Glutamatergic neuron (in vitro differentiated cells): ENCODE data around the gene OR52L1. TPM values are rescaled to one million over a fixed set of nuclear protein-coding genes. Genes with fewer than 3 reads are reported as not detected.

Experiments used
- DNase-seq: peaks from one replicate; pipeline ENCODE4 v3.0.0; 2022
- H3K27ac Mint-ChIP-seq: one replicate; pipeline ENCODE4 v1.8.0; 2020; ENCODE audit warnings: mild to moderate bottlenecking, mixed read lengths, inconsistent platforms; ENCODE audit not compliant: unreplicated experiment
- H3K27me3 Mint-ChIP-seq: one replicate; pipeline ENCODE4 v1.8.0; 2020; ENCODE audit warnings: mild to moderate bottlenecking, moderate library complexity, mixed read lengths, inconsistent platforms; ENCODE audit not compliant: unreplicated experiment
- H3K36me3 Mint-ChIP-seq: one replicate; pipeline ENCODE4 v1.8.0; 2020; ENCODE audit warnings: mild to moderate bottlenecking, mixed read lengths, inconsistent platforms; ENCODE audit not compliant: unreplicated experiment
- H3K4me1 Mint-ChIP-seq: one replicate; pipeline ENCODE4 v1.8.0; 2020; ENCODE audit warnings: mild to moderate bottlenecking, low read depth, mixed read lengths, inconsistent platforms; ENCODE audit not compliant: unreplicated experiment
- H3K4me3 Mint-ChIP-seq: one replicate; pipeline ENCODE4 v1.8.0; 2020; ENCODE audit warnings: mild to moderate bottlenecking, mixed read lengths, inconsistent platforms; ENCODE audit not compliant: unreplicated experiment
- H3K9me3 Mint-ChIP-seq: one replicate; pipeline ENCODE4 v1.8.0; 2020; ENCODE audit warnings: mild to moderate bottlenecking, moderate library complexity, mixed read lengths, inconsistent platforms; ENCODE audit not compliant: unreplicated experiment
- CTCF ChIP-seq: fragments of 200-600 bp; sonication (generic); IDR thresholded peaks from one replicate; pipeline ENCODE4 v1.5.0; 2021; ENCODE audit not compliant: partially characterized antibody, unreplicated experiment
- total RNA-seq: library from RNA; stranded (reverse); fragmentation: NEBNext Ultra II Directional; extraction: Animal tissue kit (Norgen Biotek cat#: 25700); gene quantifications from one replicate; pipeline ENCODE4 v1.2.1, GENCODE V29; 2021; ENCODE audit not compliant: unreplicated experiment

The OR52L1 gene
- total RNA-seq, 1 donor from 2014 or later = not detected

- no peaks in the 10 kb centered on the region for H3K27me3 Mint-ChIP-seq
- no peaks in the 10 kb centered on the region for H3K9me3 Mint-ChIP-seq
- no peak overlapping the region for H3K4me3 Mint-ChIP-seq
Measured at GRCh38 chr11:5955586-5955985, 31.2 kb downstream of the OR52L1 start.

GRCh38 chr11:5941951-5942350 is 44.8 kb downstream of the OR52L1 start, which contains the start of gene OR56A3:
Gene OR56A3 (plus strand): TSS chr11:5942251. CDS start chr11:5947347, 5,096 bp downstream.
- Mint-ChIP-seq H3K9me3 (peaks cover 5% of the 10 kb centered on the region), H3K27ac (peak within 1 kb of the TSS; percentile 46), H3K36me3 (peaks cover 12% of the 10 kb centered on the region), H3K4me3 (no peak within 1 kb of the TSS), H3K27me3 (peaks cover 2% of the 10 kb centered on the region), H3K4me1 (peaks cover 2% of the 10 kb centered on the region)
- no peak for DNase-seq
- no peak for TF ChIP-seq CTCF

More at GRCh38 chr11:5955586-5955985, 31.2 kb downstream of the OR52L1 start:
- no peak overlapping the region for H3K27ac Mint-ChIP-seq
- DNase-seq = no peak
- no peaks in the 10 kb centered on the region for H3K36me3 Mint-ChIP-seq
- H3K4me1 Mint-ChIP-seq = no peaks in the 10 kb centered on the region
- no peak for TF ChIP-seq CTCF

DNA sequence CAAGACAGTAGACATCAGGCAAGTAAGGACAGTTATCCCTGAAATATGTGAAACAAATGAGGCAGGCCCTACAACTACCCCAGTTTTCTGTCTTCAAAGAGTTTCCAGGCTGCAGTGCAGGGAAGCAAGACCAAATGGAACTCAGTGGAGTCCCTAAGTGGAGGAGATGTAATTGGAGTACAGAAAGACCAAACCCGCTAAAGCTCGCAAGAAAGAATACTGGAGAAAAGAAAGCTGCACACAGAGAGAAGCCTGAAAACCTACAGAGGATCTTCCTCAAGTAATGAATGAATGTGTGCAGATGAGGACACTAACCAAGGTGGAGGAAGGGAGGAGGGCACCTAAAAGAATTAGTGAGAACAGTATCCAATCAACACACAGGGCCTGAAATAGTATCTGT is 46.0 kb downstream of the OR52L1 start:
- no peak for TF ChIP-seq CTCF

GRCh38 chr11:5938603-5938965 is 48.2 kb downstream of the OR52L1 start:
- no peak overlapping the region for H3K4me3 Mint-ChIP-seq
- H3K36me3 Mint-ChIP-seq = peaks cover 22% of the 10 kb centered on the region
- peaks cover 5% of the 10 kb centered on the region for H3K27me3 Mint-ChIP-seq
- H3K27ac Mint-ChIP-seq = no peak overlapping the region
- H3K4me1 Mint-ChIP-seq = peaks cover 2% of the 10 kb centered on the region
- DNase-seq = no peak
- H3K9me3 Mint-ChIP-seq = peaks cover 5% of the 10 kb centered on the region
- no peak for TF ChIP-seq CTCF

More for the DNA sequence above, 46.0 kb downstream of the OR52L1 start:
- DNase-seq = no peak
- Mint-ChIP-seq H3K9me3 (peaks cover 5% of the 10 kb centered on the region), H3K27me3 (peaks cover 2% of the 10 kb centered on the region), H3K4me3 (no peak overlapping the region), H3K27ac (no peak overlapping the region), H3K4me1 (peaks cover 2% of the 10 kb centered on the region), H3K36me3 (peaks cover 20% of the 10 kb centered on the region)

- no peak overlapping the region for H3K4me3 Mint-ChIP-seq
- no peak for DNase-seq
- H3K27ac Mint-ChIP-seq = no peak overlapping the region
- H3K4me1 Mint-ChIP-seq = peaks cover 2% of the 10 kb centered on the region
- peaks cover 7% of the 10 kb centered on the region for H3K9me3 Mint-ChIP-seq
- H3K27me3 Mint-ChIP-seq = peaks cover 5% of the 10 kb centered on the region
- peaks cover 28% of the 10 kb centered on the region for H3K36me3 Mint-ChIP-seq
- no peak for TF ChIP-seq CTCF
Measured at GRCh38 chr11:5937868-5938602, 48.8 kb downstream of the OR52L1 start.
